Esophagus muscularis mucosa (tissue), 4 donors: Measurements from ENCODE around the gene EAF2.

Experiments used
- CTCF ChIP-seq, 3 experiments: fragments of 200-600 bp in 2 of 3; fragments of 450-650 bp in 1 of 3; sonication (generic) in 2 of 3; IDR thresholded peaks; one replicate each; pipeline ENCODE4 v1.5.1; 2017 to 2019; ENCODE audit warnings: antibody characterized with exemption in 3 of 3, mild to moderate bottlenecking in 2 of 3, moderate library complexity in 1 of 3
- EP300 ChIP-seq: sonication (generic); formaldehyde crosslinking; IDR thresholded peaks from one replicate; pipeline ENCODE4 v1.6.1; 2017; ENCODE audit warnings: antibody characterized with exemption
- POLR2A ChIP-seq: fragments of 450-650 bp; IDR thresholded peaks from one replicate; pipeline ENCODE4 v1.6.1; 2017; ENCODE audit warnings: antibody characterized with exemption, moderate library complexity, mild to moderate bottlenecking, low read depth
- POLR2AphosphoS5 ChIP-seq, 2 donors: sonication (generic); formaldehyde crosslinking; IDR thresholded peaks; one replicate each; pipeline ENCODE4 v1.6.1; 2017; ENCODE audit warnings: antibody characterized with exemption in 2 of 2

- TF ChIP-seq CTCF (IDR thresholded peaks at IDR 0.05) (no peak), EP300 (no peak), POLR2AphosphoS5 (IDR thresholded peaks at IDR 0.05) (no peak), POLR2A (no peak)
Measured at GRCh38 chr3:121819236-121819635, 15.8 kb upstream of the EAF2 start.
